Activated T-helper 17 cell treated with anti-CD3 and anti-CD28 coated beads, Interleukin-2, amount 50 U/mL, for 72 hours (primary cell): ENCODE data around the gene PORCN. TPM values are rescaled to one million over a fixed set of nuclear protein-coding genes. Genes with fewer than 3 reads are reported as not detected.
A peak's percentile ranks its signal among the peaks of the same experiment; 100 is the strongest.
"Not testable (repeated sequence)": the region's sequence is repeated elsewhere in the genome, so short reads cannot be mapped to it uniquely, and the experiment has no call there.

Experiments
- ATAC-seq: fragments of 150-1000 bp; cut with Tn5 transposase; replicated peaks from 2 replicates; pipeline ENCODE4 v1.10.0; 2021; ENCODE audit warnings: mild to moderate bottlenecking, moderate library complexity
- H3K27ac Mint-ChIP-seq: one replicate; pipeline ENCODE4 v1.8.0; 2022; ENCODE audit warnings: mixed read lengths
- H3K27me3 Mint-ChIP-seq: one replicate; pipeline ENCODE4 v1.8.0; 2022; ENCODE audit warnings: mixed read lengths
- H3K36me3 Mint-ChIP-seq: one replicate; pipeline ENCODE4 v1.8.0; 2022; ENCODE audit warnings: low read depth, mild to moderate bottlenecking, mixed read lengths
- H3K4me1 Mint-ChIP-seq: one replicate; pipeline ENCODE4 v1.8.0; 2022; ENCODE audit warnings: mixed read lengths
- H3K4me3 Mint-ChIP-seq: one replicate; pipeline ENCODE4 v1.8.0; 2022; ENCODE audit warnings: mild to moderate bottlenecking, mixed read lengths
- H3K9me3 Mint-ChIP-seq: one replicate; pipeline ENCODE4 v1.8.0; 2022; ENCODE audit warnings: mixed read lengths
- total RNA-seq, 2 donors: library from RNA; stranded (reverse); gene quantifications; one replicate each; pipeline ENCODE4 v1.2.3, GENCODE V29; 2022

The PORCN gene
- total RNA-seq, 2 donors from 2014 or later: 8.9 to 9.4 TPM

GRCh38 chrX:48512371-48512935 lies 3.7 kb downstream of the PORCN start:
- H3K36me3 Mint-ChIP-seq: peaks cover 10% of the 10 kb centered on the region
- no peak for ATAC-seq
- peak overlapping the region; percentile 22 for H3K27ac Mint-ChIP-seq
- no peaks in the 10 kb centered on the region for H3K9me3 Mint-ChIP-seq
- no peaks in the 10 kb centered on the region for H3K27me3 Mint-ChIP-seq
- H3K4me1 Mint-ChIP-seq: peaks cover 10% of the 10 kb centered on the region
- H3K4me3 Mint-ChIP-seq: no peak overlapping the region

GRCh38 chrX:48513670-48514069 lies 4.9 kb downstream of the PORCN start:
- Mint-ChIP-seq H3K4me1 (peaks cover 10% of the 10 kb centered on the region), H3K27ac (no peak overlapping the region), H3K27me3 (no peaks in the 10 kb centered on the region), H3K36me3 (peaks cover 10% of the 10 kb centered on the region), H3K4me3 (no peak overlapping the region), H3K9me3 (no peaks in the 10 kb centered on the region)
- ATAC-seq: no peak

- H3K4me1 Mint-ChIP-seq: peaks cover 11% of the 10 kb centered on the region
- H3K27ac Mint-ChIP-seq: no peak overlapping the region
- H3K4me3 Mint-ChIP-seq: no peak overlapping the region
- peaks cover 10% of the 10 kb centered on the region for H3K36me3 Mint-ChIP-seq
- ATAC-seq: no peak
- H3K27me3 Mint-ChIP-seq: no peaks in the 10 kb centered on the region
- no peaks in the 10 kb centered on the region for H3K9me3 Mint-ChIP-seq
Measured at GRCh38 chrX:48514126-48514806, 5.5 kb downstream of the PORCN start.

GRCh38 chrX:48514868-48515460 lies 6.2 kb downstream of the PORCN start:
- Mint-ChIP-seq H3K27me3 (no peaks in the 10 kb centered on the region), H3K36me3 (peaks cover 10% of the 10 kb centered on the region), H3K27ac (no peak overlapping the region), H3K4me3 (no peak overlapping the region), H3K4me1 (peaks cover 10% of the 10 kb centered on the region), H3K9me3 (no peaks in the 10 kb centered on the region)
- ATAC-seq: no peak

GRCh38 chrX:48515842-48516241 lies 7.0 kb downstream of the PORCN start:
- no peak overlapping the region for H3K4me3 Mint-ChIP-seq
- no peaks in the 10 kb centered on the region for H3K27me3 Mint-ChIP-seq
- peak overlapping the region; percentile 17 for H3K27ac Mint-ChIP-seq
- H3K9me3 Mint-ChIP-seq: no peaks in the 10 kb centered on the region
- H3K4me1 Mint-ChIP-seq: peaks cover 9% of the 10 kb centered on the region
- peaks cover 10% of the 10 kb centered on the region for H3K36me3 Mint-ChIP-seq
- ATAC-seq: no peak

- H3K36me3 Mint-ChIP-seq: peaks cover 10% of the 10 kb centered on the region
- peaks cover 12% of the 10 kb centered on the region for H3K4me1 Mint-ChIP-seq
- peak overlapping the region; percentile 17 for H3K27ac Mint-ChIP-seq
- no peak for ATAC-seq
- no peaks in the 10 kb centered on the region for H3K27me3 Mint-ChIP-seq
- no peak overlapping the region for H3K4me3 Mint-ChIP-seq
- no peaks in the 10 kb centered on the region for H3K9me3 Mint-ChIP-seq
Measured at GRCh38 chrX:48516285-48516684, 7.5 kb downstream of the PORCN start.

- ATAC-seq: no peak
- Mint-ChIP-seq H3K27ac (no peak overlapping the region), H3K9me3 (no peaks in the 10 kb centered on the region), H3K4me1 (peaks cover 13% of the 10 kb centered on the region), H3K4me3 (no peak overlapping the region), H3K27me3 (no peaks in the 10 kb centered on the region), H3K36me3 (peaks cover 10% of the 10 kb centered on the region)
Measured at GRCh38 chrX:48516987-48517386, 8.2 kb downstream of the PORCN start.

GRCh38 chrX:48519481-48519880 lies 10.7 kb downstream of the PORCN start:
- ATAC-seq, H3K27me3 Mint-ChIP-seq, H3K4me3 Mint-ChIP-seq, H3K9me3 Mint-ChIP-seq, H3K27ac Mint-ChIP-seq: not testable (repeated sequence)
- H3K36me3 Mint-ChIP-seq: peaks cover 18% of the 10 kb centered on the region
- H3K4me1 Mint-ChIP-seq: peaks cover 13% of the 10 kb centered on the region

GRCh38 chrX:48520455-48520854 lies 11.7 kb downstream of the PORCN start:
- H3K9me3 Mint-ChIP-seq: no peaks in the 10 kb centered on the region
- H3K27ac Mint-ChIP-seq: peak overlapping the region; percentile 83
- peak overlapping the region; percentile 84 for H3K4me3 Mint-ChIP-seq
- no peaks in the 10 kb centered on the region for H3K27me3 Mint-ChIP-seq
- H3K4me1 Mint-ChIP-seq: peaks cover 13% of the 10 kb centered on the region
- no peak for ATAC-seq
- peaks cover 18% of the 10 kb centered on the region for H3K36me3 Mint-ChIP-seq

- Mint-ChIP-seq H3K4me1 (peaks cover 13% of the 10 kb centered on the region), H3K9me3 (no peaks in the 10 kb centered on the region), H3K36me3 (peaks cover 21% of the 10 kb centered on the region), H3K27ac (peak overlapping the region; percentile 83), H3K27me3 (no peaks in the 10 kb centered on the region), H3K4me3 (peak overlapping the region; percentile 84)
- peak; percentile 10 for ATAC-seq
Measured at GRCh38 chrX:48520976-48521352, 12.2 kb downstream of the PORCN start.

GRCh38 chrX:48521353-48522243 lies 12.8 kb downstream of the PORCN start, which contains the start of gene EBP:
TSS of gene EBP (plus strand) at chrX:48521808. CDS start at chrX:48523772, 1,964 bp downstream.
- H3K4me1 Mint-ChIP-seq: peaks cover 16% of the 10 kb centered on the region
- ATAC-seq: peak; percentile 94
- peak within 1 kb of the TSS; percentile 83 for H3K27ac Mint-ChIP-seq
- H3K9me3 Mint-ChIP-seq: no peaks in the 10 kb centered on the region
- H3K27me3 Mint-ChIP-seq: no peaks in the 10 kb centered on the region
- H3K36me3 Mint-ChIP-seq: peaks cover 28% of the 10 kb centered on the region
- H3K4me3 Mint-ChIP-seq: peak within 1 kb of the TSS; percentile 84

- H3K36me3 Mint-ChIP-seq: peaks cover 32% of the 10 kb centered on the region
- peak overlapping the region; percentile 84 for H3K4me3 Mint-ChIP-seq
- no peaks in the 10 kb centered on the region for H3K27me3 Mint-ChIP-seq
- no peaks in the 10 kb centered on the region for H3K9me3 Mint-ChIP-seq
- H3K4me1 Mint-ChIP-seq: peaks cover 19% of the 10 kb centered on the region
- peak overlapping the region; percentile 83 for H3K27ac Mint-ChIP-seq
- ATAC-seq: no peak
Measured at GRCh38 chrX:48522291-48522690, 13.5 kb downstream of the PORCN start.

GRCh38 chrX:48523682-48524081 lies 14.9 kb downstream of the PORCN start:
- peaks cover 19% of the 10 kb centered on the region for H3K4me1 Mint-ChIP-seq
- peaks cover 46% of the 10 kb centered on the region for H3K36me3 Mint-ChIP-seq
- H3K27ac Mint-ChIP-seq: no peak overlapping the region
- no peak for ATAC-seq
- peak overlapping the region; percentile 84 for H3K4me3 Mint-ChIP-seq
- no peaks in the 10 kb centered on the region for H3K27me3 Mint-ChIP-seq
- H3K9me3 Mint-ChIP-seq: no peaks in the 10 kb centered on the region

- not testable (repeated sequence) for H3K4me3 Mint-ChIP-seq, H3K27me3 Mint-ChIP-seq, H3K27ac Mint-ChIP-seq, ATAC-seq, H3K9me3 Mint-ChIP-seq
- Mint-ChIP-seq H3K4me1 (peaks cover 10% of the 10 kb centered on the region), H3K36me3 (peaks cover 54% of the 10 kb centered on the region)
Measured at GRCh38 chrX:48525853-48526252, 17.1 kb downstream of the PORCN start.
